HUES48 (cell line): ENCODE results near the gene OGFR.
A peak's percentile ranks its signal among the peaks of the same experiment; 100 is the strongest.

Experiments
- H3K27ac ChIP-seq: one replicate; pipeline ENCODE4 v1.7.0; 2013; ENCODE audit warnings: low read depth, low read length, inconsistent platforms
- H3K27me3 ChIP-seq: 2 replicates; pipeline ENCODE4 v1.6.1; 2013; ENCODE audit warnings: mild to moderate bottlenecking, low read length; ENCODE audit not compliant: control insufficient read depth, insufficient read depth
- H3K36me3 ChIP-seq: 2 replicates; pipeline ENCODE4 v1.6.1; 2013; ENCODE audit warnings: low read length; ENCODE audit not compliant: control insufficient read depth, insufficient read depth
- H3K4me1 ChIP-seq: 2 replicates; pipeline ENCODE4 v1.6.1; 2013; ENCODE audit warnings: mild to moderate bottlenecking, low read length; ENCODE audit not compliant: control insufficient read depth, insufficient read depth
- H3K4me3 ChIP-seq: 2 replicates; pipeline ENCODE4 v1.5.1; 2013; ENCODE audit warnings: mild to moderate bottlenecking, low read depth, low read length
- H3K9ac ChIP-seq: 2 replicates; pipeline ENCODE4 v1.6.1; 2013; ENCODE audit warnings: mild to moderate bottlenecking, low read depth, low read length, moderate library complexity
- H3K9me3 ChIP-seq: 2 replicates; pipeline ENCODE4 v1.6.1; 2013; ENCODE audit warnings: low read length; ENCODE audit not compliant: control insufficient read depth, insufficient read depth

OGFR gene

GRCh38 chr20:62795023-62795761, 9.4 kb upstream of the OGFR start:
- Histone ChIP-seq H3K36me3 (peaks cover 24% of the 10 kb centered on the region), H3K9me3 (no peaks in the 10 kb centered on the region), H3K4me1 (no peaks in the 10 kb centered on the region; the same call in 1 of the 2 replicates), H3K9ac (no peak overlapping the region), H3K27ac (no peak overlapping the region), H3K27me3 (peaks cover 16% of the 10 kb centered on the region), H3K4me3 (peak overlapping the region; percentile 73)

- Histone ChIP-seq H3K4me3 (peak overlapping the region; percentile 67), H3K9me3 (no peaks in the 10 kb centered on the region), H3K27me3 (peaks cover 16% of the 10 kb centered on the region), H3K9ac (no peak overlapping the region), H3K36me3 (peaks cover 35% of the 10 kb centered on the region), H3K4me1 (no peaks in the 10 kb centered on the region; the same call in 1 of the 2 replicates), H3K27ac (peak overlapping the region; percentile 51)
Observed at GRCh38 chr20:62796699-62797491, 7.7 kb upstream of the OGFR start.

- Histone ChIP-seq H3K27me3 (peaks cover 16% of the 10 kb centered on the region), H3K4me1 (no peaks in the 10 kb centered on the region; the same call in 1 of the 2 replicates), H3K27ac (no peak overlapping the region), H3K9me3 (no peaks in the 10 kb centered on the region), H3K36me3 (peaks cover 35% of the 10 kb centered on the region), H3K9ac (no peak overlapping the region), H3K4me3 (no peak overlapping the region)
Observed at GRCh38 chr20:62797671-62798532, 6.7 kb upstream of the OGFR start.

- H3K27ac ChIP-seq, result no peak overlapping the region
- no peak overlapping the region for H3K4me3 ChIP-seq
- H3K9ac ChIP-seq, result no peak overlapping the region
Observed at GRCh38 chr20:62799036-62799435, 5.6 kb upstream of the OGFR start.

GRCh38 chr20:62799459-62799858, 5.2 kb upstream of the OGFR start:
- no peak overlapping the region for H3K9ac ChIP-seq
- H3K4me1 ChIP-seq, result no peaks in the 10 kb centered on the region
- H3K27me3 ChIP-seq, result peaks cover 19% of the 10 kb centered on the region
- H3K36me3 ChIP-seq, result peaks cover 35% of the 10 kb centered on the region
- no peak overlapping the region for H3K27ac ChIP-seq
- H3K4me3 ChIP-seq, result no peak overlapping the region
- H3K9me3 ChIP-seq, result no peaks in the 10 kb centered on the region

More at GRCh38 chr20:62799036-62799435, 5.6 kb upstream of the OGFR start:
- Histone ChIP-seq H3K36me3 (peaks cover 35% of the 10 kb centered on the region), H3K27me3 (peaks cover 17% of the 10 kb centered on the region), H3K9me3 (no peaks in the 10 kb centered on the region), H3K4me1 (no peaks in the 10 kb centered on the region)

- Histone ChIP-seq H3K9me3 (no peaks in the 10 kb centered on the region), H3K36me3 (peaks cover 35% of the 10 kb centered on the region), H3K4me3 (no peak overlapping the region), H3K4me1 (no peaks in the 10 kb centered on the region), H3K9ac (no peak overlapping the region), H3K27ac (no peak overlapping the region), H3K27me3 (peaks cover 15% of the 10 kb centered on the region)
Observed at GRCh38 chr20:62799873-62800272, 4.8 kb upstream of the OGFR start.

GRCh38 chr20:62800314-62801259, 4.0 kb upstream of the OGFR start:
- no peak overlapping the region for H3K4me3 ChIP-seq
- 0 out of 2 replicates have a peak, but pooled peaks cover under 1% of the 10 kb centered on the region for H3K4me1 ChIP-seq
- no peak overlapping the region for H3K27ac ChIP-seq
- no peak overlapping the region for H3K9ac ChIP-seq
- H3K36me3 ChIP-seq, result peaks cover 35% of the 10 kb centered on the region
- H3K27me3 ChIP-seq, result peaks cover 8% of the 10 kb centered on the region
- no peaks in the 10 kb centered on the region for H3K9me3 ChIP-seq

GRCh38 chr20:62801284-62802010, 3.2 kb upstream of the OGFR start:
- no peak overlapping the region for H3K4me3 ChIP-seq
- peaks cover 35% of the 10 kb centered on the region for H3K36me3 ChIP-seq
- no peaks in the 10 kb centered on the region for H3K9me3 ChIP-seq
- H3K4me1 ChIP-seq, result peaks cover 6% of the 10 kb centered on the region; the same call in 1 of the 2 replicates
- H3K27ac ChIP-seq, result no peak overlapping the region
- H3K27me3 ChIP-seq, result 0 out of 2 replicates have a peak, but pooled peaks cover 3% of the 10 kb centered on the region
- H3K9ac ChIP-seq, result no peak overlapping the region

GRCh38 chr20:62802026-62802712, 2.5 kb upstream of the OGFR start:
- 0 out of 2 replicates have a peak, but pooled peaks cover 3% of the 10 kb centered on the region for H3K27me3 ChIP-seq
- H3K4me3 ChIP-seq, result no peak overlapping the region
- no peaks in the 10 kb centered on the region for H3K9me3 ChIP-seq
- H3K27ac ChIP-seq, result no peak overlapping the region
- no peak overlapping the region for H3K9ac ChIP-seq
- peaks cover 6% of the 10 kb centered on the region; the same call in 1 of the 2 replicates for H3K4me1 ChIP-seq
- peaks cover 35% of the 10 kb centered on the region for H3K36me3 ChIP-seq
